ENCODE measurements around the gene MIS18A. TPM values are rescaled to one million over a fixed set of nuclear protein-coding genes. Genes with fewer than 3 reads are reported as not detected.
A peak's percentile ranks its signal among the peaks of the same experiment; 100 is the strongest.

The MIS18A gene
- total and polyA plus RNA-seq, 7 donors = 2.4 to 12.0 (median 6.4) TPM

GRCh38 chr21:32248571-32249461 lies 30.0 kb downstream of the MIS18A start:
- WGBS, 2 donors = 47 to 72% methylated on average over 14 of the region's 14 CpGs
- no peaks in the 10 kb centered on the region for H3K36me3 ChIP-seq

DNA sequence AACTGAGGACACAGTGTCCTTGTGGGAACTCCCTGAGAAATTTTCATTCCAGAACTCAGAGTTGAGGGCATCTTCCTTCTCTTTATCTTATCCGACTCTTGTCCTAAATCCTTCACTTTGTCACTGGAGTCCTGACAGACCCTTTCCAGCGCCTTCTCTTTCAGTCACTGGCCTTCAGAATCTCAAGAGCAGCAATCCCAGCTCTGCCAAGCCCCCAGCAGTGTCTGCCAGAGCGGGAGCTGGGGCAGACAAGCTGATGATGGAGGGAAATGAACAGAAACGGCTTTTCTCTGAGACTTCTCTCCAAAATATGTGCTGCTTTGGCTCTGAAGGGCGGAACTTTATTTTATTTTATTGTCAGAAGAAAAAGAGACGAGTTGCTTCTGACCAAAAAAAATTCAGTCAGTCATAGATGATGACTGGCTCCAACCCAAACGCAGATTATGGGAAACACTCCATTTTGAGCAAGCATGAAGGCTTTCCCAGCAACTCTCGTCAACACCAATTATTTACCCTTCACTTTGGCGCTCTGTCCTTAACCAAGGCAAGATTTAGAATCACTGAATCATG lies 32.2 kb downstream of the MIS18A start:
- H3K36me3 ChIP-seq = no peaks in the 10 kb centered on the region
- 79 to 83% methylated on average over 9 of the region's 9 CpGs for WGBS, 2 donors
- H3K9me3 ChIP-seq = no peaks in the 10 kb centered on the region
- DNase-seq = no peak
- TF ChIP-seq EP300 (IDR thresholded peaks at IDR 0.05) (no peak), POLR2A (IDR thresholded peaks at IDR 0.05) (no peak), POLR2AphosphoS5 (IDR thresholded peaks at IDR 0.05) (no peak), CTCF (IDR thresholded peaks at IDR 0.05) (no peak)
- H3K4me1 ChIP-seq = peaks cover 0 to 12% (median 9%) of the 10 kb centered on the region in 4 donors
- H3K4me3 ChIP-seq = no peak overlapping the region
- intact Hi-C loops (cut with DNase I) = no loop called here
- H3K27me3 ChIP-seq = no peaks in the 10 kb centered on the region
- H3K27ac ChIP-seq = no peak overlapping the region

More at GRCh38 chr21:32248571-32249461, 30.0 kb downstream of the MIS18A start:
- DNase-seq = no peak
- intact Hi-C loops (cut with DNase I) = no loop called here
- Histone ChIP-seq H3K4me3 (no peak overlapping the region), H3K9me3 (no peaks in the 10 kb centered on the region), H3K27ac (peak overlapping the region in 1 of 4 donors; percentile 11), H3K27me3 (no peaks in the 10 kb centered on the region), H3K4me1 (peaks cover 0 to 24% (median 21%) of the 10 kb centered on the region in 4 donors)
- TF ChIP-seq CTCF (IDR thresholded peaks at IDR 0.05) (no peak), POLR2AphosphoS5 (IDR thresholded peaks at IDR 0.05) (no peak), EP300 (IDR thresholded peaks at IDR 0.05) (no peak), POLR2A (IDR thresholded peaks at IDR 0.05) (no peak)

DNA sequence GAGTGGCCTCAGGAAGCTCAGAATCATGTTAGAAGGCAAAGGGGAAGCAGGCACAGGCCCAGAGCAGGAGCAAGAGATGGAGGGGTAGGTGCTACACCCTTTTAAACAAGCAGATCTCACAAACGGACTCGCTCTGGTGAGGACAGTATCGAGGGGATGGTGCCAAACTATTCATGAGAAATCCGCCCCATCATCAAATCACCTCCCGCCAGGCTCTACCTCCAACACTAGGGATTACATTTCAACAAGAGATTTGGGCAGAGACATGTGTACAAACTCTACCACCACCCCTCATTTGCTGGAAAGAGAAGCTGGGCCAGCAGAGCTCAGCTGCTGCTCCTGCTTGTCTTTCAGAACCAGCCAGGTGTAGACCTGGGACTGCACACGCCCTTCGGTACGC lies 32.9 kb downstream of the MIS18A start:
- intact Hi-C loops (cut with DNase I) = no loop called here
- H3K27me3 ChIP-seq = no peaks in the 10 kb centered on the region
- H3K4me1 ChIP-seq = peaks cover 0 to 18% (median 13%) of the 10 kb centered on the region in 4 donors
- H3K27ac ChIP-seq = no peak overlapping the region
- DNase-seq = no peak
- no peaks in the 10 kb centered on the region for H3K9me3 ChIP-seq
- TF ChIP-seq EP300 (IDR thresholded peaks at IDR 0.05) = no peak
- TF ChIP-seq POLR2A (IDR thresholded peaks at IDR 0.05) = no peak
- TF ChIP-seq POLR2AphosphoS5 (IDR thresholded peaks at IDR 0.05) = no peak
- no peak for TF ChIP-seq CTCF (IDR thresholded peaks at IDR 0.05)
- no peaks in the 10 kb centered on the region for H3K36me3 ChIP-seq
- no peak overlapping the region for H3K4me3 ChIP-seq
- 89 to 93% methylated on average over 8 of the region's 8 CpGs for WGBS, 2 donors

GRCh38 chr21:32240851-32241687 lies 37.8 kb downstream of the MIS18A start:
- no peak overlapping the region for H3K4me3 ChIP-seq
- intact Hi-C loops (cut with DNase I) = no loop called here
- DNase-seq = no peak
- no peaks in the 10 kb centered on the region for H3K36me3 ChIP-seq
- peaks cover 0 to 7% (median 5%) of the 10 kb centered on the region in 4 donors for H3K4me1 ChIP-seq
- peak overlapping the region; percentile 11 to 77 (median 56) for H3K27ac ChIP-seq
- TF ChIP-seq EP300 (IDR thresholded peaks at IDR 0.05) (no peak), POLR2A (IDR thresholded peaks at IDR 0.05) (no peak)
- no peaks in the 10 kb centered on the region for H3K9me3 ChIP-seq
- WGBS, 2 donors = 50 to 53% methylated on average over 7 of the region's 7 CpGs
- H3K27me3 ChIP-seq = no peaks in the 10 kb centered on the region
